ENCODE results near the gene HBP1. TPM values are rescaled to one million over a fixed set of nuclear protein-coding genes. Genes with fewer than 3 reads are reported as not detected.

The HBP1 gene
- total RNA-seq, 1 experiment from 2014 or later: 50.2 TPM

GRCh38 chr7:107186240-107186639 is 17.4 kb downstream of the HBP1 start:
- DNase-seq: no peak
- no peaks in the 10 kb centered on the region for H3K27me3 ChIP-seq (ENCODE audit: control insufficient read depth, insufficient read depth, low read length)
- peaks cover 3% of the 10 kb centered on the region for H3K36me3 ChIP-seq (replicated peaks; ENCODE audit: control insufficient read depth, insufficient read depth, low read length)
- no peak overlapping the region for H3K4me3 ChIP-seq (ENCODE audit: insufficient read depth, low read depth, low read length)

GRCh38 chr7:107187774-107188173 is 19.0 kb downstream of the HBP1 start:
- H3K27me3 ChIP-seq (ENCODE audit: control insufficient read depth, insufficient read depth, low read length): no peaks in the 10 kb centered on the region
- DNase-seq: no peak
- H3K36me3 ChIP-seq (replicated peaks; ENCODE audit: control insufficient read depth, insufficient read depth, low read length): peaks cover 3% of the 10 kb centered on the region
- H3K4me3 ChIP-seq (ENCODE audit: insufficient read depth, low read depth, low read length): no peak overlapping the region

- Histone ChIP-seq H3K4me3 (ENCODE audit: insufficient read depth, low read depth, low read length) (no peak overlapping the region), H3K27me3 (ENCODE audit: control insufficient read depth, insufficient read depth, low read length) (no peaks in the 10 kb centered on the region), H3K36me3 (replicated peaks; ENCODE audit: control insufficient read depth, insufficient read depth, low read length) (peaks cover 2% of the 10 kb centered on the region; the same call in 1 of the 2 replicates)
- no peak for DNase-seq
These were observed 21.3 kb downstream of the HBP1 start for GRCh38 chr7:107190090-107190489.

- Histone ChIP-seq H3K36me3 (replicated peaks; ENCODE audit: control insufficient read depth, insufficient read depth, low read length) (peaks cover 6% of the 10 kb centered on the region), H3K4me3 (ENCODE audit: insufficient read depth, low read depth, low read length) (no peak overlapping the region), H3K27me3 (ENCODE audit: control insufficient read depth, insufficient read depth, low read length) (no peaks in the 10 kb centered on the region)
- DNase-seq: no peak
These were observed 25.2 kb downstream of the HBP1 start for GRCh38 chr7:107194052-107194451.

GRCh38 chr7:107196834-107197610 is 28.2 kb downstream of the HBP1 start:
- H3K27me3 ChIP-seq (ENCODE audit: control insufficient read depth, insufficient read depth, low read length): no peaks in the 10 kb centered on the region
- no peak overlapping the region for H3K4me3 ChIP-seq (ENCODE audit: insufficient read depth, low read depth, low read length)
- H3K36me3 ChIP-seq (replicated peaks; ENCODE audit: control insufficient read depth, insufficient read depth, low read length): peaks cover 8% of the 10 kb centered on the region
- DNase-seq: no peak

GRCh38 chr7:107201795-107202450 is 33.1 kb downstream of the HBP1 start:
- H3K27me3 ChIP-seq (ENCODE audit: control insufficient read depth, insufficient read depth, low read length): no peaks in the 10 kb centered on the region

GRCh38 chr7:107203607-107204006 is 34.8 kb downstream of the HBP1 start:
- H3K4me3 ChIP-seq (ENCODE audit: insufficient read depth, low read depth, low read length): no peak overlapping the region
- no peak for DNase-seq
- no peaks in the 10 kb centered on the region for H3K27me3 ChIP-seq (ENCODE audit: control insufficient read depth, insufficient read depth, low read length)
- H3K36me3 ChIP-seq (replicated peaks; ENCODE audit: control insufficient read depth, insufficient read depth, low read length): peaks cover 4% of the 10 kb centered on the region

More at GRCh38 chr7:107201795-107202450, 33.1 kb downstream of the HBP1 start:
- Histone ChIP-seq H3K4me3 (ENCODE audit: insufficient read depth, low read depth, low read length) (no peak overlapping the region), H3K36me3 (replicated peaks; ENCODE audit: control insufficient read depth, insufficient read depth, low read length) (peaks cover 7% of the 10 kb centered on the region)
- peak; percentile 59 for DNase-seq

GRCh38 chr7:107206136-107206535 is 37.3 kb downstream of the HBP1 start:
- DNase-seq: no peak
- Histone ChIP-seq H3K36me3 (replicated peaks; ENCODE audit: control insufficient read depth, insufficient read depth, low read length) (peaks cover 2% of the 10 kb centered on the region), H3K27me3 (ENCODE audit: control insufficient read depth, insufficient read depth, low read length) (no peaks in the 10 kb centered on the region), H3K4me3 (ENCODE audit: insufficient read depth, low read depth, low read length) (no peak overlapping the region)

GRCh38 chr7:107206706-107207105 is 37.9 kb downstream of the HBP1 start:
- Histone ChIP-seq H3K4me3 (ENCODE audit: insufficient read depth, low read depth, low read length) (no peak overlapping the region), H3K36me3 (replicated peaks; ENCODE audit: control insufficient read depth, insufficient read depth, low read length) (peaks cover 2% of the 10 kb centered on the region), H3K27me3 (ENCODE audit: control insufficient read depth, insufficient read depth, low read length) (no peaks in the 10 kb centered on the region)
- no peak for DNase-seq

GRCh38 chr7:107207459-107207858 is 38.7 kb downstream of the HBP1 start:
- Histone ChIP-seq H3K36me3 (replicated peaks; ENCODE audit: control insufficient read depth, insufficient read depth, low read length) (no peaks in the 10 kb centered on the region; the same call in none of the 2 replicates), H3K4me3 (ENCODE audit: insufficient read depth, low read depth, low read length) (no peak overlapping the region), H3K27me3 (ENCODE audit: control insufficient read depth, insufficient read depth, low read length) (no peaks in the 10 kb centered on the region)
- DNase-seq: no peak

- Histone ChIP-seq H3K4me3 (ENCODE audit: insufficient read depth, low read depth, low read length) (no peak overlapping the region), H3K36me3 (replicated peaks; ENCODE audit: control insufficient read depth, insufficient read depth, low read length) (no peaks in the 10 kb centered on the region; the same call in none of the 2 replicates), H3K27me3 (ENCODE audit: control insufficient read depth, insufficient read depth, low read length) (no peaks in the 10 kb centered on the region)
- DNase-seq: no peak
These were observed 39.3 kb downstream of the HBP1 start for GRCh38 chr7:107208024-107208521.

GRCh38 chr7:107208563-107208962 is 39.8 kb downstream of the HBP1 start:
- H3K36me3 ChIP-seq (replicated peaks; ENCODE audit: control insufficient read depth, insufficient read depth, low read length): no peaks in the 10 kb centered on the region; the same call in none of the 2 replicates
- H3K27me3 ChIP-seq (ENCODE audit: control insufficient read depth, insufficient read depth, low read length): no peaks in the 10 kb centered on the region
- DNase-seq: no peak

GRCh38 chr7:107209565-107209964 is 40.8 kb downstream of the HBP1 start:
- Histone ChIP-seq H3K36me3 (replicated peaks; ENCODE audit: control insufficient read depth, insufficient read depth, low read length) (no peaks in the 10 kb centered on the region; the same call in none of the 2 replicates), H3K4me3 (ENCODE audit: insufficient read depth, low read depth, low read length) (no peak overlapping the region), H3K27me3 (ENCODE audit: control insufficient read depth, insufficient read depth, low read length) (no peaks in the 10 kb centered on the region)
- DNase-seq: no peak

More at GRCh38 chr7:107208563-107208962, 39.8 kb downstream of the HBP1 start:
- H3K4me3 ChIP-seq (ENCODE audit: insufficient read depth, low read depth, low read length): no peak overlapping the region

GRCh38 chr7:107210400-107210799 is 41.6 kb downstream of the HBP1 start:
- Histone ChIP-seq H3K4me3 (ENCODE audit: insufficient read depth, low read depth, low read length) (no peak overlapping the region), H3K27me3 (ENCODE audit: control insufficient read depth, insufficient read depth, low read length) (no peaks in the 10 kb centered on the region), H3K36me3 (replicated peaks; ENCODE audit: control insufficient read depth, insufficient read depth, low read length) (no peaks in the 10 kb centered on the region; the same call in 1 of the 2 replicates)
- peak; percentile 18 for DNase-seq

- DNase-seq: no peak
- no peaks in the 10 kb centered on the region for H3K36me3 ChIP-seq (replicated peaks; ENCODE audit: control insufficient read depth, insufficient read depth, low read length)
- H3K4me3 ChIP-seq (ENCODE audit: insufficient read depth, low read depth, low read length): no peak overlapping the region
- no peaks in the 10 kb centered on the region for H3K27me3 ChIP-seq (ENCODE audit: control insufficient read depth, insufficient read depth, low read length)
These were observed 43.9 kb downstream of the HBP1 start for GRCh38 chr7:107212725-107213124.

Measured in H7 (cell line).